ENCODE measurements around the gene ANKS1A.
A peak's percentile ranks its signal among the peaks of the same experiment; 100 is the strongest.

The ANKS1A gene

DNA sequence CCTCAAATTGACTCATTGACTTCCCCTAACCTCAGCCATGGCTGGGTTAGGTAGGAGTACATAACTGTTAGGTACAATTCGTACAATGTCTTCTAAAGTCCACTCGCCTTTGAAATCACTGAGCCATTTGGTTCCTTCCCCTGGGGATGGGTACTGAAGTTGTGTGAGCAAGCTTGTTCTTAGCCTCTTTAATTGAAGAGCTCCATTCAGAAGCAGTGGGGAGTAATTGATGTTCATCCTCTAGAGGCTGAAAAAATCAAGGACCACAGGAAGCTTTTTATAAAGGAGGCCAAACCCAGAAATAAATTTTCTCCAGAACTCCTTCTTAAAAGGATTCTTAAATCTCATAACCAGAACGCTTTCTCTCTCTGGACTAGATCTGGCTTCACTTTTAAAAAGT lies 60.6 kb downstream of the ANKS1A start:
- Histone ChIP-seq H3K4me3 (ENCODE audit: low read depth, low read length) (no peak overlapping the region), H3K27ac (no peak overlapping the region), H3K36me3 (replicated peaks) (no peaks in the 10 kb centered on the region), H3K27me3 (replicated peaks) (no peaks in the 10 kb centered on the region)
- in situ Hi-C loops (cut with HindIII; ENCODE audit: low pct_ligation_motif_present, low sequenced_read_pairs) = no loop called here
- TF ChIP-seq, protein P1, sequence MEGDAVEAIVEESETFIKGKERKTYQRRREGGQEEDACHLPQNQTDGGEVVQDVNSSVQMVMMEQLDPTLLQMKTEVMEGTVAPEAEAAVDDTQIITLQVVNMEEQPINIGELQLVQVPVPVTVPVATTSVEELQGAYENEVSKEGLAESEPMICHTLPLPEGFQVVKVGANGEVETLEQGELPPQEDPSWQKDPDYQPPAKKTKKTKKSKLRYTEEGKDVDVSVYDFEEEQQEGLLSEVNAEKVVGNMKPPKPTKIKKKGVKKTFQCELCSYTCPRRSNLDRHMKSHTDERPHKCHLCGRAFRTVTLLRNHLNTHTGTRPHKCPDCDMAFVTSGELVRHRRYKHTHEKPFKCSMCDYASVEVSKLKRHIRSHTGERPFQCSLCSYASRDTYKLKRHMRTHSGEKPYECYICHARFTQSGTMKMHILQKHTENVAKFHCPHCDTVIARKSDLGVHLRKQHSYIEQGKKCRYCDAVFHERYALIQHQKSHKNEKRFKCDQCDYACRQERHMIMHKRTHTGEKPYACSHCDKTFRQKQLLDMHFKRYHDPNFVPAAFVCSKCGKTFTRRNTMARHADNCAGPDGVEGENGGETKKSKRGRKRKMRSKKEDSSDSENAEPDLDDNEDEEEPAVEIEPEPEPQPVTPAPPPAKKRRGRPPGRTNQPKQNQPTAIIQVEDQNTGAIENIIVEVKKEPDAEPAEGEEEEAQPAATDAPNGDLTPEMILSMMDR (IDR thresholded peaks at IDR 0.05; ENCODE audit: low read depth, low read length, missing control alignments) = no peak
- no peak for DNase-seq

DNA sequence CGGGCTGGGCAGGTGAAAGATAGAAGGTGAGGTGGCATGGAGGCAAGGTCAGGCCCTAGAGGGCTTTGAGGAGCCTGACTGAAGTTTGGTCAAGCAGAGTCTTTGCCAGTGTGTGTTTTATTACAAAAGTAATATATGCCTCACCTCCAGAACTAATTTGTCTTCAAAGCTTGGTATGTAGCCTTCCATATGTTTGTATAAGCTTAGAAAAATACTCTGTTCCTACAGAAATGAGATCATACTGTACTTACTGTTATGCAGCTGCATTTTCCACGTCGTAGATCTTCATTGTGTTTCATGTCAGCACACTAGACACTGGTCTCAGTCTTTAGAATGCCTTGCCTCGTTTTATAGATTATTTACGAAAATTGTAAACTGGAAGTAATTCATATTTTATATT lies 61.8 kb downstream of the ANKS1A start:
- in situ Hi-C loops (cut with HindIII; ENCODE audit: low pct_ligation_motif_present, low sequenced_read_pairs) = no loop called here
- H3K36me3 ChIP-seq (replicated peaks) = no peaks in the 10 kb centered on the region
- TF ChIP-seq, protein P1 (IDR thresholded peaks at IDR 0.05; ENCODE audit: low read depth, low read length, missing control alignments) = no peak
- H3K4me3 ChIP-seq (ENCODE audit: low read depth, low read length) = no peak overlapping the region
- H3K27me3 ChIP-seq (replicated peaks) = no peaks in the 10 kb centered on the region
- DNase-seq = no peak
- H3K27ac ChIP-seq = no peak overlapping the region

DNA sequence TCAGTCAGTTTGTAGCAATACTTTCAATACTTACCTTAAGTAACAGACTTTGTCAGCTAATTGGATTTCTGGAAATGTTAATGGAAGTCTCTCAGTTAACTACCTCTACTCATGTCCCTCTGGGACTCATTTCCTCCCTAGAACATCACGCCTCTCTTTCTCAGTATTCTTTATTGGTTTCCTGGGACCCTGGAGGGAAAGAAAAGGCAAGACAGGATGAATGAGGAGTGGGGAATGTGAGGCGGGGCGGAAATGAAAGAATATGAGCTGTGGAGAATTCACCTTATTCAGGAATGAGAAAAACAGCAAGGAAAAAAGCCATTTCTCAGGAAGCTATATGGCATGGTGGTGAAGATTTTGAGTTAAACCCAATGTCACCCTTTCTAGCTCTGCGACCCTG lies 62.7 kb downstream of the ANKS1A start:
- H3K27me3 ChIP-seq (replicated peaks) = no peaks in the 10 kb centered on the region
- TF ChIP-seq, protein P1 (IDR thresholded peaks at IDR 0.05; ENCODE audit: low read depth, low read length, missing control alignments) = no peak
- H3K27ac ChIP-seq = no peak overlapping the region
- in situ Hi-C loops (cut with HindIII; ENCODE audit: low pct_ligation_motif_present, low sequenced_read_pairs) = no loop called here
- no peak for DNase-seq
- no peaks in the 10 kb centered on the region for H3K36me3 ChIP-seq (replicated peaks)
- no peak overlapping the region for H3K4me3 ChIP-seq (ENCODE audit: low read depth, low read length)

DNA sequence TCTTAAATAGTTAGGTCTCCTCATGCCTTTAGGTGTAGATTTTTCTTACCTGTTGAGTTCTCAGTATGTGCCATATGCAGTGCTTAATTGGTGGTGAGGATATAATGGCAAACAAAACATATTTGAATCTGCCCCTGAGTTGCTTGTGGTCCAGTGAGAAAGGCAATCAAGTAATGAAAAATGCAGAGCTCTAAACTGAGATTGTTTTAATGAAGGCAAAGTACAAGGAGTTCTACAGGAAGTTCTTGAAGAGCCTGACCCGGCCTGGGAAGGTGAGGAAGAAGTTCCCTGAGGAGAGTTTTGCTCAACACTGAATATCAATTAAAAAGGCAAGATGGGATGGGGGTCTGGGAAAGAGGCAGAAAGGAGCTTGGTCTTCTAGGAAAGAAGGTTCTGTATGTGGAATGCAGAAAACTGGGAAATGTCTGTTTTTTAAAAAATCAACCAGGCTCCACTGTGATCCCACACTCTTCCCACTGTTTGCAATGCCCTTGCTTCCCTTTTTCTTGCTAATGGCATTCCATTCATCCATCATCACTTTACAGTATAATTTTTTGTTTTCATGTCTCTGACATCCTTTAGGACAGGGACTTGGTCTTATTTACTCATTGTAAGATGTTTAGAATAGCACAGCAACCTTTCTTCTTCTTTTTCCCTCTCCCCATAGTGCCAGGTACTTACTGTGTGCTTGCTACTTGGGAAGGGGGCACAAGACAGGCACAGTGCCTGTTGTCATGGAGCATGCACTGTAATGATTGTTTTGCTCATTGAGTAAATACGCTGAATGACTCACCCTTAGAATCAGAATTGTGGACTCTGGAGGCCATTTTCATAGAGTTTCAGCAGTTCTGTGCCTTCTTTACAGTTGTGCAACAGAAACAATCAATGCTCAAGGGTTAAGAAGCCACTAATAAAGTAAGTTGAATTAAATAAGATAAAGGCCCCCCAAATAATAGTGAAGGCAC lies 64.3 kb downstream of the ANKS1A start:
- Histone ChIP-seq H3K36me3 (replicated peaks) (no peaks in the 10 kb centered on the region), H3K27ac (peak overlapping the region; percentile 61), H3K27me3 (replicated peaks) (no peaks in the 10 kb centered on the region), H3K4me3 (ENCODE audit: low read depth, low read length) (no peak overlapping the region)
- TF ChIP-seq, protein P1 (IDR thresholded peaks at IDR 0.05; ENCODE audit: low read depth, low read length, missing control alignments) = no peak
- in situ Hi-C loops (cut with HindIII; ENCODE audit: low pct_ligation_motif_present, low sequenced_read_pairs) = no loop called here
- DNase-seq = peak; percentile 76

DNA sequence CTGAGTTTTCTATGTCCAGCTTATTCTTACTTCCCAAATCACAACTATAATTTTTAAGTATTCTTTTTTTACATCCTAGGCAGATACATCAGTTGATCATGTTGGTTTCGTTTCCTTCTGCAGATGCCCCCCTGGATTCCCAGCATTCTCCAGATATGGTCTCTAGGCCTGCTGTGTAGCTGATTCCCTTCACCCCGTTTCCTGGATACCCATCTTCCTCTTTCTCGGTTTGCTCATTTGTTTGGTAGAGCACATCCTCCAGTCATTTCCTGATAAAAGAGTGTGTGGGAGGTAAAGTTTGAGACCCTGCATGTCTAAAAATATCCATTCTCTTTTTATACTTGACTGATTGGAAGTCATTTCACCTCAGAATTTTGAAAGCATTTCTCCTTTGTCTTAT lies 66.4 kb downstream of the ANKS1A start:
- Histone ChIP-seq H3K36me3 (replicated peaks) (no peaks in the 10 kb centered on the region), H3K27me3 (replicated peaks) (no peaks in the 10 kb centered on the region), H3K4me3 (ENCODE audit: low read depth, low read length) (no peak overlapping the region), H3K27ac (no peak overlapping the region)
- TF ChIP-seq, protein P1 (IDR thresholded peaks at IDR 0.05; ENCODE audit: low read depth, low read length, missing control alignments) = no peak
- in situ Hi-C loops (cut with HindIII; ENCODE audit: low pct_ligation_motif_present, low sequenced_read_pairs) = no loop called here
- no peak for DNase-seq

Data from brain microvascular endothelial cell (primary cell).